OCI-M2 (cell line): ENCODE results near the gene CA5A.
"Not testable (repeated sequence)": the region's sequence is repeated elsewhere in the genome, so short reads cannot be mapped to it uniquely, and the experiment has no call there.

ENCODE experiments used
- DNase-seq: peaks from one replicate; lab custom pipeline; 2025; ENCODE audit not compliant: unreplicated experiment; lab: John Stamatoyannopoulos, UW

The CA5A gene

DNA sequence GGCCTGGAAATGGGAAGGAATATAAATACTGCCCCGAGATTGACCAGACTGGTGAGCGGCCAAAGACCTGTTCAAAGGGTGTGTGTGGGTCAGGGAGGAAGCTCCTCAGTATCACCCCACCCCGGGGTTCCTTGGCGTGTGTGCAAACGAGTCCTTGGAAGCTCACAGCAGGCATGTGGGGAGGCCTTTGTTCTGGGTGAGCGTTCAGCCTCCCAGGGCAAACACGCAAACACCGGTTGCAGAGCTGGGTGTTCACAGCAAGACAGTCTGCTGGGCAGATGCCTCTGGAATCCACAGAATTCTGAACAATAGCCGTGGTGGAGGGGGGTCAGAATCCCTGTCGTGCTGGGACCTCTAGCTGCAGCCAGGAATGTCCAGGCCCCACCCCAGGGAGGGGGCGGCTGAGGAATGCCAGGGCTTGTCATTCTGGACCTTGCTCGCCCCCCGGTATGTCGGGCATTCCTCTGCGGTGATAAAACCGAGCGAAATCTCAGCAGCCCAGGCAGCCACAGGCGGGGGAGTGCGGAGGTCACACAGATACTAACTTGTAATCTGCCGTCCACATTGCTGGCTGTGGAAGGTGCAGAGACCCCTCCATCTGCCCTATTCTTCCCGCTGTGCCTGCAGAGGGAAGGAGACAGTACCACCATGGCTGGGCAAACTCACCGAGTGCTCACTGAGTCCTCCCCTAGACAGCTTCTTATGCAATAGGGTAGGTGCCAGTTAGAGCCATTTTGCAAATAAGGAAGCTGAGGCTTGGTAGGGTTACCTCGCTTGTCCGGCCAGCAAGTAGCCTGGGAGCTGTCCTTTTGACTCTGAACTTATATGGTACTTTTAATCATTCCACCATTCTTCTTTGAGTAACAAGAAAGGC, 65.7 kb downstream of the CA5A start:
- not testable (repeated sequence) for DNase-seq

DNA sequence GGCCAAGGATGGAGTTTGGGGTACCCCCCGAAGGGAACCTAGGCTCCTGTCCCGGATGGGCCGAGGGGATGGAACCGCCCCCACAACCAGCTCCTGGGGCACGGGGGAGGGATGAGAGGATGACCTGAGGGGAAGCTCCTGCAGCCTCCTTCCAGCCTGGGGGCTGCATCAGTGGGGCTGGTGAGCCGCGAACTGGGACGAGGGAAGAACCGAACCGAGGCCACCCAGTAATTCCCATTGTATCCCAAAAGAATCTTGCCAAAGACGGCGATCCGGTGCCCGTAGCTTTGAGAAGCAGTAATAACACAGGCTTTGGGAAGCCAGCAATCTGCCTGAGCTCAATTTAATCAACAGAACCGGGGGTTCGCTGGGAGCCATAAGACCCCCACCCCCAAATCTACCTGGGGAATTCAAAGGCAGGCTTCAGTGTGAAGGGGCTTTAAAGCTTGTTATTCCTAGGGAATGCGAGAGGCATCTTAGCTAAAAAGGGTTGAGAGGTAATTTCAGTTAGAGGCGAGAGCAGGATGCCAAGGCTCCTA, 66.4 kb downstream of the CA5A start:
- not testable (repeated sequence) for DNase-seq

DNA sequence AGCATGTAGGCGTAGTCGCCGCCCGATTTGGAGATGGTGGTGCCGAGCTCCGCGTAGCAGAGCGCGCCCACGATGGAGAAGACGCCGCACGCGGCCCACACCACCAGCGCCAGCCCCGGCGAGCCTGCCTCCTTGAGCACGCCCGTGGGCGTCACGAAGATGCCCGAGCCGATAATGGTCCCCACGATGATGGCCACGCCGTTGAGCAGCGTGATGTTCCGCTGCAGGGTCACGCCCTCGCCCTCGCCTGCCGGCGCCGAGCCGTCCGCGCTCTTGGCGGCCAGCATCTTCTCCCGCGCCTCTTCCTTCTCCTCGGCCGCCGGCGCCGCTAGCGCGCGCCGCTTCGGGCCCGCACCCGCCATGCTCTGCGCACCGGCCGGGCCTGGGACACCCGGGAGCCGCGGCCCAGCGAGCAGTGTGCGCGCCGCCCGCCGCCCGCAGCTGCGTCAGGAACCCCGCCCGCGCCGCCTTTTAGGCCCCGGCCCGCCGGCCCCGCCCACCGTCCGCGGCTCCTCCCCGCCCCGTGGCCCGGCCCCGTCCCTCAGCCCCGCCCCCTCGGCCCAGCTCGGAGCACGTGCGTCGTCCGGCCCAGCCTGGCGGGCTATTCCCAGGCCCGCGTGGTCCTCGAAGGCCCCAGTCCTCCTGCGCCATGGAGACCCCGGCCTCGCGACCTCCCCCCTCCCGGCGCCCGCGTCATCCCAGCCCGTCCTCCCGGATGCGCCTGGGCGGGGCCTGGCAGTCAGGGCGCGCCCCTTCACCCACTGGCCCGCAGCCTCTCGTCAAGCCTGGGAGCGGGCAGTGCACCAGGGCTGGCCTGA, 67.1 kb downstream of the CA5A start, which contains the start of gene SLC7A5:
TSS of gene SLC7A5 (minus strand) at position 447 of the 818 bp plus-strand sequence. CDS start at position 362, 85 bp downstream.
- DNase-seq = not testable (repeated sequence)

DNA sequence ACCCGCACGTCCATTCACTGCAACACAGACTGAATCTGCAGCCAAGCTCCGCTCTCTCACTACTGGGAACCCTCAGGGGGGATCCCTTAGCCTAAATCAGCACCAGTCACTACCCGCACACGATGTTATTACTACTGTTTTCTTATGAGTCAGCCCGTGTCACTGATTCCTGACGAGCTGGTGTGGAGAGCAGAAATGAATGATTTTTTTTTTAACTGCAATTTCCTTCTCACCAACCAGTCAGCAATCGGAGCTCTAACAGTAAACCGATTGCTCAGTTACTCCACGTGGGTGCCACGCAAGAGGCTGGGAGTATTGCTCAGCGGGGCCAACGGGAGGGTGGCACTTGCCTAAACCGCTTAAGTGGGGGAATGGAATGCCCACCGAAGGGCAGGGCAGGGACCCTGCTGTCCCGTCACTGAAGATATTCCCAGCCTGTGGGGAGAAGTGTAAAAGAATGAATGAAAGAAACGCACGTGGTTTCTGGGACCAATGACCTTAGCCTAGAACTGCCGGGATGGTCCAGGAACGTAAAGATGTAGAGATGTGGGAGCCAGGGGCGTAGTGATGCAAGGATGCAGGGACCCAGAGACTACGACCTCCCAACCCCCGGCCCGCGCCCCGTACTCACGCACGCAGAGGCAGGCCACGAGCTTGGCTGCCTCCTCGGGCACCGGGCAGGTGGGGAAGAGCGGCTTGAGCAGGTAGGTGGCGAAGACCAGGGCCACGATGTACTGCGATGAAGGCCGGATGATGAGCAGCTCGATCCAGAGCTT, 67.9 kb downstream of the CA5A start:
- DNase-seq = not testable (repeated sequence)

DNA sequence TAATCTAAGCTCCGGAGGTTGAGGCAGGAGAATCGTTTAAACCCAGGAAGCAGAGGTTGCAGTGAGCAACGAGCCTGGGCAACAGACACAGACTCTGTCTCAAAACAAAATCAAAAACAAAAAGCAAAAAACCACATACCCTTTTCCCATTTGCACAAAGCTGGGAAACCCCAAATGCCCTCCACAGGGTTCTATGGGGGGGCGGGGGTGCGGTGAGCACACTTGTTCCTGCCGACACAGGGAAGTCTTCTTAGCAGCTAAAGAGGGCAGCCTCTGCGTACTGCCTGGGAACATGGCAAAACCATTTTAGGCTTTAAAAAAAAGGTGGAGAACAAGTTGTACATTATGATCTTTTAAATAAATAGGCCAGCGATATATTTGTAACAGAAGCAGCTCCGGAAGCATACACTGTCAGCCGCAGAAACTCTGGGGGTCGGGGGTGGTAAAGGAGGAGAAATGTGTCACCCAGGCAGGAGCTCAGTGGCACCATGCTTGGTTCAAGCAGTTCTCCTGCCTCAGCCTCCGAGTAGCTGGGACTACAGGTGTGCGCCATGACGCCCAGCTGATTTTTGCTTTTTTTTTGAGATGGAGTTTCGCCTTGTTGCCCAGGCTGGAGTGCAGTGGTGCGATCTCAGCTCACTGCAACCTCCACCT, 70.3 kb downstream of the CA5A start:
- DNase-seq = not testable (repeated sequence)

DNA sequence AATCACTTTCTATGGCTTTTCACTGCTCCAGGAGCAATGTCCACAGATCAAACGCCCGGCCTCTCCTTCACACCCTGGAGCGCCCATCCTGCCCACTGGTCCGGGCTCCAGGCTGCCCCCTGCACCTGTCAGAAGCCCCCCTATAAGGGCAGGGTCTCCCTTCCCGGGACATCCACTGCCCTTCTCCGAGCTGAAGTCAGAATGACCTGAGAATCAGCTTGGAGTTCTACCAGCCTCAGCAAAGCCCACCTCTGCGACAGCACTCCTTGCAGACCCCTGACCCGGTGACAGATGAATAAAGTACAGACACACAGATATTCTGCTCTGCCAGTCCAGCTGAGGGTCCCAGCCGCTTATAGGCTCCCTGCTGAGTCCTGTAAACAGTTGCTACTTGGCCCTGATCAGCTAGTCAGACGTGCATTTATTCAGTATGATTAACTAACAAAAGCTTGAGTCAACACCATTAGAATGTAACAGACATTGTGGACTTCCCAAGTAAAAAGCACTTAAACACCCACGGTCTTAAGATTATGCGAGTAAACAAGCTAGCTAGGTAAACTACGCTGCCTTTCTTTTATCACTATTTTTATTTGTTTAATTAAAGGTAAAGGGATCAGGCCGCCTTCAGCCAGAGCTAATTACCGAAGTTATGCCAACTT, 71.9 kb downstream of the CA5A start:
- DNase-seq = no peak

DNA sequence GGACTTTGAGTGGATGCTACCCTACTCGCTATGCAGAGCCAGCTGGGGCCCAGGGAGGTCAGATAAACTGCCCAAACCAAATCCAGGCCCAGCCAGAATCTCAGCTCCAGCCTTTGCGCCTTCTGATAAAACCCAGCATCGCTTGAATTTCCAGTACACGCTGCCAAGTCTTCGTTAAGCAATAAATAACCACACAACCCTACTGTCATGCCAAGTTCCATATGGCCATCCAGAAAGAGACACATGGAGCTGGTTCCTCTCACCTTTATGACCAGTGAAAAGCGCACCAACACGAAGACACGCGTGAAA, 73.0 kb downstream of the CA5A start:
- not testable (repeated sequence) for DNase-seq

DNA sequence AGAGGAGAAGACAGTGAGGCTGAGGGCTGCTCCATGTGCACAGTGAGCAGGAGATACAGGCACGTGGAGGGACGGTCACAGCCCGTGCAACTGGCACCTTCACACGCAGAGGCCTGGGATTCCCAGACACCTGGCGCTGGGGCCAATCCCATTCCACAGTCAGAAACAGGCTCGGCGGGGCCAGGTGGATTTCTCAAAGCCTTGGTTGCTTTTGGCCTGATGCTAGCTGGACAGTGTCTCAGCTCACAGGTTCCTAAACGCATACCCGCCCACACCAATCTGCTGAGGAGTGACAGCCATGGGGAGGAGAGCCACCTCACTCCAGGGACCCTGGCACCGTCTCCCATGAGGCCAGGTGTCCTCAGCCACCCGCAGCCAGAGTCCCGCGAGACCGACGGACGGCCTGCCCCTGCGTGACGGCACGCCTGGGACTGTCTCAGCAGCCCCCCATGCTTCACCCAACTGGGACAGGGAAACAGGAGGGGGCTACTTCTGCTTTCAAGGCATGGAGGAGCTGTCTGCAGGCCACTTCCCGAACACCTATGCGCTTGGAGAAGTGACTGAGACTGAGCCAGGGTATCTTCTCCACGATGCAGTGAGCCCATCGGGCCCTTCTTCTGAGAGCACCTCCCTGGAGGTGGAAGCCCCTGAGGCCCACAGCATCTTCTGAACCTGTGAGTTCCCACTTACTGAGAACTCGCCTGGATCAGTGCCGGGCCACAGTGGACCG, 73.6 kb downstream of the CA5A start:
- not testable (repeated sequence) for DNase-seq

DNA sequence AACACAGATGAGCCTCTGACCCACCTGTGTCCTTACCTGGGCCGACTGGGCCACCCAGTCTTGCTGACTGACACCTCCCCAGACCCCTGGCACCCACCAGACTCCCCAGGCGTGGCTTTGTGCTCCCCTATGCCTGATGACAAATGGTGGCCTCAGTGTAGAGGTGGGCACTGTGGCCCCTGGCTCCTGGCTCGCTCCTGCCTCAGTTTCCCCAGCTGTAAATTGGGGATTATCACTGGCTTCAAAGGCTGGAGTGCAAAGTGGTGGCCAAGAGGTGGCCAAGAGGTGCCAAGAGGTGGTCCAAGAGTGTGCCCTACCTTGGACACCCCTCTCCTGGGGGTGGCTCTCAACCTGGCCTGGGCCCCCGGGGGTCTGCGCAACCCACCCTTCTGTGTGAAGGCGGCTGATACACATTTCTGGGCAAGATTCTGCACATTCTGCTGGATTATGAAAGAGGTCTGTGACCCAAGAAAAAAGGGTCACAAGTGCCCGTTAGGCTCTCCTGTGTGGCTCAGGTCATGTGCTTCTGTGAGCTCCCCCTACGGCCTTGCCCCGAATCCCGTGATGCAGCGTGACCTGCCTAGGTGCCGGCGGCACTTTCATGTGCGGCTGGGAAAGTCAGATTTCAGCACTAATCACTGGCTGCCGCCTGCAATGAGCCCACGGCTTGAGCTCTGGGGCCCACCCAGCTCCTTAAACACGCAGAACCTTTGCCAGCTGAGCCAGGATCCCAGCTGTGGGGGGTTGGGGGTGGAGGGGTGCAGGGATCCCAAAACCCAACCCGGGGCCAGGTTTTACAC, 74.8 kb downstream of the CA5A start:
- not testable (repeated sequence) for DNase-seq

DNA sequence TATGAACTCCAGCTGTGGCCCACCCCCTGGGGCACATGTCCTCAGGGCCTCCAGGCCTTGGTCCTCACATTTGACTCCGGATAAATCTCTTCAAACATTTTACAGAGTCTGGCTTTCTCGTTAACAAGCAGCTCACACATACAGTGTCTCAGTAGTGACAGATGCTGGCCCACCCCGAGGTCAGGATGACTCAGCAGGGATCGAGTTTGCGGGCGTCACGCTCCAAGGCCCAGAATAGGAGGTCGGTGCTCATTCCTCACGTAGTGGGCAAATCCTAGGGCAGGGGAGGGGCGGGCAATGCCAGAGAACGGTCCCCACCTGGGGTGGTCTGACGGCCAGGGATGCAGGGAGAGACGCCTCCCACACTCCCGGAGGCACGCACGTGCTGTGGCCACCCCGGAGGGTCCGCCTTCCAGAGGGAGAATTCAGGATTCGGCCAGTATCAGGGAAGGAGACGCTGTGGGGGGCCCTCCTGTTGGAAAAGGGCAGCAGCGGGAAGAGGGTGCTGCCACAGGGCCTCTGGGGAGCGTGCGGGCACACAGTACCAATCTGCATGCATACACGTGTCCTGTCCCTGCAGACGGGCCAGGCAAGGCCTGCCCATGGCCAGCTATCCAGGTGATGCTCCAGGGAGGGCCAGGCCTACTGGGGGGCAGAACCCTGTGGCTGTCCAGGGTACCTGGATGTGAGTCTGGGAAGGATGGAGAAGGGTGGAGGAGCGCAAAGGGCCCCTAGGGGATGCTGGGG, 75.6 kb downstream of the CA5A start:
- DNase-seq = no peak

DNA sequence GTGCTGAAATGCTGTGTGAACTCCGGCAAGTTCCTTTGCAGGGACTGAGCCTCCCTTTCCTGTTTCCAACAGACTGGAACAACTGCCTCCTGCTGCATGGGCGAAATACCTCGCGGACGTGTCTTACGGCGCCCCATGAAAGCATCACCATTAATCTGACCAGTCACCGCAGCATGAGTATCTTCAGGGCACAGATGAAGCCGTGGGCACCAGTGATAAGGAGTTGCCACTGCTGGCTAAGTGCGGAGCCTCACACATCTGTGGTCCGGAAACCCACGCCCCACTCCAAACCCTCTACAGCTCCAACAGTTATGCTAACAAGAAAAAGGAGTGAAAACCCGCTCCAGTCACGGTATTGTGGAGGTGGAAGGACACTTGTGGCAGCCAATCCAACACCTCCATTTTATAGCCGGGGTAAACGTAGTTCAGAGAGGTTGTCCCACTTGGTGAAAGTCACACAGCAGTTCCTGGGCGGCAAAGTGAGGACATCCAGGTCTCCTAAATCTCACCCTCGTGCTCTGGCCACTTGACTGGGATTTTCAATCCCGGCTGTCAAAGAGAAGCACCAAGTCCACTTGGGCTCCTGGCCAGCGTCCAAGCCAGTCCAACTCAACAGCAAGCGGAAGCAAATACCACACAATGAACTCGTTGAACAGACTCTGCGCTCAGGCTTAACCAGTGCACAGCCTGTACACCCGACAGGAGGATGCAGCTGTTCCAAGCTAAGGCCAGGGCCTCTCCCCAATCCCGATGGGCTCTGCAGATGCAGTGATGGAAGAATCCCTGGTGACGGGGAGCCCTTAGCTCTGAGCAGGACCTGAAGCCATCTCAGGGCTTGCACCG, 78.0 kb downstream of the CA5A start:
- not testable (repeated sequence) for DNase-seq

DNA sequence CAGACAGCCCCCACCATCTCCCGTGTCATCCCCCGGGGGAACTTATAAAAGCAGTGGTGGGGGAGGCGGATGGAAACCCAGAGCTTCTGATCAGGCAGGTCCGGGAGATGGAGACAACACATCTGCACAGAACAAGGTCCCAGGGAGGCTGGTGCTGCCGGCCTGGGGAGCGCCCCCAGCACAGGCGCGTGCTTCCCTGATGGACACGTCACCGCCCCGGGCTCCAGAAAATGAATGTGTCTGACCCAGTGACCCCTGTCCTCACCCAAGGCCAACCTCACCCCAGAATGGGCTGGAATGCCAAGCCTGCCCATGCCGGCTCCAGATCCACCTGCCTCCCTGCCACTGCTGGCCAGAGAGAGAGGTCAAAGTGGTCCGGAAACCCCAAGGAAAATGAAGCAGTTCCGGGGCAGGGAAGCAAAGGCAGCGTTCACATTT, 79.5 kb downstream of the CA5A start:
- no peak for DNase-seq

DNA sequence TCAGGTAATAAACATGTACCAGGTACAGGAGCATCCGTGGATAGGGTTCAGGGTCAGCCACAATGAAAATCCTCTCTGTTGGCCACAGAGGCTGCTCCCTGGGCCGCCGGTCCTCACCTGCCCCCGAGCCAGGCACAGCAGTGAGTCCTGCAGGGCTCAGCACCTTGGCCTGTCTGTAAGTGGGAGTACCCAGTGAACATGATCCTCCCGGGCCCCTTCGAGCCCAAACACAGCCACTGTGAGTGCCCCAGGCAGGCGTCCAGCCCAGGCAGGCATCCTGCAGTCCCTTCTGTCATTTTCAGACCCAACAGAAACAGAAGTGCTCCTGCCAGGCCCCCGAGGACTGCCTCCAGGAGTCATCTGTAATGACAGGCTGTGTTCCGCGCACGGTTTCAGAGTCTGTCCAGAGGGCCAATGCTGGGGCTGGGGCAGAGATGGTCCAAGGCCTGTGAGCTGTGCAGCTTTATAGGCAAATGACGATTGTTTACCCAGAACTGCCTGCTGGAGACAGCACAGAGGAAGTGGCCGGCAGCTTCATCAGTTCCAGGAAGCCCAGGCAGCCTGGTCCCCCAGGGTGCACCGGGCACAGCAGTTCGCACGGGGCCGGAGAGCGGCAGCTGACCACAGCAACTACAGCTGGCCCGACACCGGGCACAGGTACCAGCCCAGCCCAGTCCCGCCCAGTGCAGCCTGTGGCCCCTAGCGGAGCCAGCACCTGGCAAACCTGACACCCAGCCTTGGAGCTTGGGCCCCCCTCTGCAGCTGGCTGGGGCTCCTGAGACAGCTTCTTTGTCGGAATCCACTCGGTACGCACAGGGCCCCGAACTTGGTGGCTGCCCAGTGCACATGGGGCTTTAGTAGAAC, 80.2 kb downstream of the CA5A start:
- no peak for DNase-seq

DNA sequence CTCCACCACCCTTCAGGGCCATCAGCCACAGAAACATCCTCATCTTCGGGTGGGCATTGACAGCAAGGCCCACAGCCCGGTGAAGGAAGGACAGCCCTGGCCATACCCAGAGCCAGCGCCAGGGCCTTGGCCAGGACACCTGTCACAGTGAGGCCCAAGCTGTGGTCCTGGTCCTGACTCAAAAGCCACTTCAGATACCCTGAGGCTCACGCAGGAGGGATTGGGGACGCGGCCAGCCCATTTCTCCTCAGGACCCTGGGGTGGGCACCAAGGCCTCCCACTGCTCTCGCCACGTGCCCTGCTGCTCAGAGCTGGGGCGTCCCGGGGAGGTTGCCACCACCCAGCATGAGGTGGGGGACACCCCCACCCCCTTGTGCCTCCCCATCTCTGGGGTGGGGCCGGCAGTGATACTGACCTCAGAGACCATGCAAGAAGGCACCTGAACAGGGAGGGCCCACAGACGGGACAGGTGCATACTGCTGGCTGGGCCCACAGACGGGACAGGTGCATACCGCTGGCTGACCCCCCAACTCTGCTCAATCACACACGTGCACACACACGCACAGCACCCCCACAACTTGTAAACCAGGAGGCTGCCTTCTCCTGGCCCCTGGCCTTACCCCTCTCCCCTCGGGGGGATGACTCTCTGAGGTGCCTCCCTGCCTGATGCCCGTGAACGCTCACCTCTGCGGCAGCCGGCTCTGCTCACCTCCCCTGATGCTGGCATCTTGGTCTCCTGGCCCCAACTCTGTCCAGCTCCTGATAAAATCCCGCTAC, 81.2 kb downstream of the CA5A start:
- no peak for DNase-seq
